Astrocyte of the cerebellum (primary cell): Measurements from ENCODE around the gene SHTN1.

ENCODE experiments used
- DNase-seq: peaks from one replicate; pipeline ENCODE4 v3.0.0-alpha.2; 2011; ENCODE audit warnings: low read depth
- H3K4me3 ChIP-seq: 2 replicates; pipeline ENCODE4 v1.5.1; 2011; ENCODE audit warnings: mild to moderate bottlenecking, low read depth, low read length, moderate library complexity
- CTCF ChIP-seq: IDR thresholded peaks from 2 replicates; pipeline ENCODE4 v1.5.1; 2012; ENCODE audit warnings: low read length, low read depth, moderate library complexity, mild to moderate bottlenecking; ENCODE audit errors: missing control alignments
- in situ Hi-C: cut with HindIII; loops from 2 replicates; pipeline ENCODE4 v1.10.0; 2017; ENCODE audit warnings: low sequenced_read_pairs

The SHTN1 gene

GRCh38 chr10:116905845-116906210 lies 99.2 kb downstream of the SHTN1 start:
- TF ChIP-seq CTCF, result no peak
- no peak for DNase-seq
- in situ Hi-C loops, result no loop called here
- no peak overlapping the region for H3K4me3 ChIP-seq

- no peak overlapping the region for H3K4me3 ChIP-seq
- in situ Hi-C loops, result no loop called here
- no peak for DNase-seq
- no peak for TF ChIP-seq CTCF
These were observed 105.4 kb downstream of the SHTN1 start for GRCh38 chr10:116899626-116900025.

GRCh38 chr10:116893686-116894037 lies 111.3 kb downstream of the SHTN1 start:
- H3K4me3 ChIP-seq, result no peak overlapping the region
- in situ Hi-C loops, result no loop called here
- no peak for TF ChIP-seq CTCF
- no peak for DNase-seq

- DNase-seq, result no peak
- no peak for TF ChIP-seq CTCF
- H3K4me3 ChIP-seq, result no peak overlapping the region
- in situ Hi-C loops, result no loop called here
These were observed 111.9 kb downstream of the SHTN1 start for GRCh38 chr10:116892907-116893685.

GRCh38 chr10:116891208-116891607 lies 113.8 kb downstream of the SHTN1 start:
- in situ Hi-C loops, result no loop called here
- H3K4me3 ChIP-seq, result no peak overlapping the region
- peak; percentile 91 for DNase-seq
- TF ChIP-seq CTCF, result no peak

- no peak overlapping the region for H3K4me3 ChIP-seq
- no peak for DNase-seq
- in situ Hi-C loops, result no loop called here
- no peak for TF ChIP-seq CTCF
These were observed 115.9 kb downstream of the SHTN1 start for GRCh38 chr10:116889066-116889465.
